Inferior parietal cortex (tissue), 1 donor: ENCODE measurements around the gene SMIM45.
A peak's percentile ranks its signal among the peaks of the same experiment; 100 is the strongest.

Experiments
- DNase-seq: peaks from one replicate; pipeline ENCODE4 v3.0.0-alpha.2; 2016; ENCODE audit errors: extremely low spot score

Gene SMIM45

GRCh38 chr22:41951898-41952474 is at the start of gene SMIM45:
Gene SMIM45, plus strand, starts transcription at chr22:41952150.
- peak; percentile 90 for DNase-seq

- DNase-seq: no peak
Observed at GRCh38 chr22:41902932-41903421, 49.0 kb upstream of the SMIM45 start.

DNA sequence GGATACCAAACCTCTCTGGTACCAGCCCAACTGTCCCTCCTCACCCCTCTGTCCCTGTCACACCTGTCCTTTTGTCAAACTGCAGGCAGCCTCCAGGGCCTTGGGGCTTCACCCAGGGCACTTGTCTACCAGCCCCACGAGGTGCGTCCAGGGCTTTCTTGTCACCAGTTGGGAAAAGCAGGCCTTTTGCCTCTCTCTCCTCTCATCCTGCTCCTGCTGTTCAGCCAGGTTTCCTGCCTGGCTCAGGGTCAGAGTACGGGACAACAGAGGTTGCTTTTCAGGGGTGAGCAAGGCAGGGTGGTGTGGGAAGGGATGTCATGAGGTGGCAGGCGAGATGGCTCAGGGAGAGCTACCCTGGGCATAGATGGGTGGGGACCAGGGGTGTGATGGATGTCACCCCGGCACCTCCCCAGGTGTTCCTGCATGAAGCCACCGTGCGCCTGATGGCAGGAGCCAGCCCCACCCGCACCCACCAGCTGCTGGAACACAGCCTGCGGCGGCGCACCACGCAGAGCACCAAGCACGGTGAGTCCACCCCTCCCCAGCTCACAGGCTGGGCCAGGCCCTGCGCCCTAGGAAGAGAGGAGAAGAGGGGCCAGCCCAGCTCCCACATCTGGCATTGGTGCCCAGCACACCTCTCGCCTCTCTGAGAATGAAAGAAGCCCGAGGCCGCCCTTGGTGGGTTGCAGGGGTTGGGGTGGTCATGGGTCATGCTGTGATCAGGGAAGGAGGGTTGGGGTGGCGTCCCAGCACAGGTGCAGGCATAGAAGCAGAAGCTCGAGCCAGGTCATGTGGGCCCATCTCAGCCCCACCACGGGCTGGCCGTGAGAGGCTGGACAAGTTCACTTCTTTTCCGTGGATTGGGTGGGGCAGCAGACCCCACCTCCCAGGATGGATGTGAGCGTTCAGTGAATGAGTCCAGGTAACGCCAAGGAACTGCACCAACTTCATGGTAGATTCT is 47.2 kb upstream of the SMIM45 start:
- DNase-seq: no peak

DNA sequence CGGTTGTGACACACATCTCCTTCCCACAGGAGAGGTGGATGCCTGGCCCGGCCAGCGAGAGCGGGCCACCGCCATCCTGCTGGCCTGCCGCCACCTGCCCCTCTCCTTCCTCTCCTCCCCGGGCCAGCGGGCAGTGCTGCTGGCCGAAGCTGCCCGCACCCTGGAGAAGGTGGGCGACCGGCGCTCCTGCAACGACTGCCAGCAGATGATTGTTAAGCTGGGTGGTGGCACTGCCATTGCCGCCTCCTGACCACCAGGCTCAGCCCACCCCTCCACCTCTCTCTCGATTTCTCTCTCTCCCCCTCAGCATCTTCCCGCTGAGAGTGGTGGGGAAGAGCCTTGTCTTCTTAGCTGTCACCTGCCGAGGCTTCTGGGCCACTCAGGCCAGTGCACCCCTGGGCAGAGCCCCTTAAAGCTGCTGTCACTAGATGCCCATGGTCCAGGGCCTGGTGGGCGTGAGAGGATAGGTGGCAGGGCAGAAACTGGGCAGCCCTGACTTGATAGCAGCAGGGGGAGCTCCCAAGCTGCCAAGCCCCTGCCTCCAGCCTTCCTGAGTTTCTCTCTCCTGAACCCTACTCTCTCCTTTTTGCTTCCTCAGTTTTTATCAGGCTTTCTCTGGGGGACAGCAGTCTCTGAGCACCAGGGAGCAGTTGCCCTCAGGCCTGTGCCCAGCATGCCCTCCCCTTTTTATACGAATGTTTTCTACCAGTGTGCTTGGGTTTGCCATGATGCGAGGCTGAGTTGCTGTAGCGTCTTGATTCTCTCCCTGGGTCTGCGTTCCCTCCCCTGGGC is 46.3 kb upstream of the SMIM45 start:
- no peak for DNase-seq

DNA sequence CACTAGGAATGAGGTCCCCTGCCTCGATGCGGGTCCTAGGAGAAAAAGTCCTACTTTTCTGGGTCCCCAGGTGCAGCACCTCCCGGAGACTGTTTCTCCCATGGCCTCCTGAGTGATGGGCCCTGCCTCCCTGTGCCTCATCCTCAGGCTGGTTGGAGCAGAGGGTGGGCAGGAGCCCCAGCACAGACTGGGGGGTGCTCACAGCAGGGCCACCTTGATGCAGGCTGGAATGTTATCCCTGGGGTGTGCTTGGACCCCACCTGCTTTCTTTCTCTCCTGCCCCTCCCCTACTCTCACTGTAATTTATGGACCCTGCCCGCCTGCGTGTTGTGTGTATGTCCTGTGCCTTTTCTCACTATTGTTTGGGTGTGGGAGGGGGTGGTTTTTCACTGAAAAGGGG is 45.1 kb upstream of the SMIM45 start:
- DNase-seq: no peak

DNA sequence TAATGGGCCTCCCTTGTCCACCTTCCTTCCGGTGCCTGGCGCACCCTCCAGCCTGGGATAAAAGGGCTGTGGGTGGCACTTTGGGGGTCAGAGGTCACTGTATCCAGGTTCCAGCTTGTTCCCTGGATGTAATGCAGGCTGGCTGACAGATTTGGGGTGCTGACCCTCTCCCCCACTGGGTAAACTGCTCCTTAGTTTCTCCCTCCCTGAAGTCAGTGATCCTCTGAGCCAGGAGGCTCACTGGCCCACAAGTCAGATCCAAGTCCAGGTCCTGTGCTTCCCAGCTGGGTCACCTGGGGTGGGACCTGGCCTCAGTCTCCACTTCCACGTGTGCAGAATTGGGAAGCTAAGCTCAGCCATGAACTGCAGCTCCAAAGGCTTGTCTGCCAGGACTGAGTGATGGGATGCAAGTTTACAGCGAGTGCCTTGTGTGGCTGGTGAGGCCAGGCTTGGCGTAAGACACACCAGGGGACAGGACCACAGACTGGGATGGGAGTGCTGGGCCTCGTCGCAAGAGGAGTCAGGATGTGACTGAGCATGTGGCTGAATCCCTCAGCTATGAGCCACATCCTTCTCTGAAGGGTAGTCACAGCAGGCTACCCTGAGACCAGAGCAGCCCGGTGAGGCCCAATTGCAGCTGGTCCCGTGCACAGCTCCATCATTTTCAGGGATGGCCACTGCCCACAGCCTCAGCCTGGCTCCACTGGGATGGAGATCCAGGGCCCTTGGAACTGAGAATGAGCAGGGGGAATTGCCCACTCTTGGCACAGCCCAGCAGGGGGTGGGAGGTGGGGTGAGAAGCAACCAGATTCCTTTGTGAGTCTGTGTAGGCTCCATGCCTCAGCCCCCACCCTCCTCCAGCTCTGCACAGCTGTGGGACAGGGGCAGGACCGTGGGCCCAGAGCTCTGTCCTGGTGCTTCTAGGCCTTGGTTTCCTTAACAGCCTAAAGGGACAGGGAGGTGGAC is 44.2 kb upstream of the SMIM45 start:
- DNase-seq: no peak

GRCh38 chr22:41908411-41909309 is 43.3 kb upstream of the SMIM45 start:
- DNase-seq: no peak

DNA sequence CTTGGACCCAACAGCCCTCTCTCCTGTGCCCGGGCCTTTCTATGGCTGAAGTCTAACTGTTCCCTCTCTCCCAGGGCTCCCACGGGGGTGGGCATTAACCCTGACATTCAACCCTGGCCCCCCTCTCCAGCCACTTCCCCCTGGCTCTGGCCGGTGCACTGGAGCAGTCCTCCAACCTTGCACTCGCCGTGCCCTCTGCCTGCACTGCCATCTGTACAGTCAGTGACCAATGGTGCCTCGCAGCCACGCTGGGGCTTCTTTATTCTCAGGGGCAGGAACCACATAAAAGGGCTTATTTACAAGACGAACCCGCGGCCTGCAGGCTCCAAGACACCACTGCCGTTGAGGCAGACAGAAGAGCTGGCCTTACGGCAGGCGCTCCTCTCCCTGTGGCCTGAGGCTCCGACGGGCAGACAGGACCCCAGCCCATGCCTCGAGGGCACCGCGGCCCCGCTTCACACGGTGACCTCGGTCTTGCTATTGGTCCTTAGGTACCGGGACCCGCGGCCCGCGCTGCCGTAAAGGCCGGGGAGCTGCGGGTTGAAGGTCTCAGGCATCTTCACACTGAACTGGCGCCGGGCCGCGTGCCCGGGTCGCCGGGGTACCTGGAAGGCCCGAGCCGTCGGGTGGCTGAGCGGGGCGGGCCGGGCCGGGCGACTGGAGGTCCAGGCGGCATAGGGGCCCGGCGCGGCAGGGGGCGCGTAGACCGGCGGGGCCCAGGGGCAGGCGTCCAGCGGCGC is 42.5 kb upstream of the SMIM45 start:
- no peak for DNase-seq

- DNase-seq: peak; percentile 42
Observed at GRCh38 chr22:41910050-41911000, 41.6 kb upstream of the SMIM45 start.

- no peak for DNase-seq
Observed at GRCh38 chr22:41911001-41911611, 40.8 kb upstream of the SMIM45 start.

GRCh38 chr22:41912338-41913039 is 39.5 kb upstream of the SMIM45 start:
- DNase-seq: no peak

DNA sequence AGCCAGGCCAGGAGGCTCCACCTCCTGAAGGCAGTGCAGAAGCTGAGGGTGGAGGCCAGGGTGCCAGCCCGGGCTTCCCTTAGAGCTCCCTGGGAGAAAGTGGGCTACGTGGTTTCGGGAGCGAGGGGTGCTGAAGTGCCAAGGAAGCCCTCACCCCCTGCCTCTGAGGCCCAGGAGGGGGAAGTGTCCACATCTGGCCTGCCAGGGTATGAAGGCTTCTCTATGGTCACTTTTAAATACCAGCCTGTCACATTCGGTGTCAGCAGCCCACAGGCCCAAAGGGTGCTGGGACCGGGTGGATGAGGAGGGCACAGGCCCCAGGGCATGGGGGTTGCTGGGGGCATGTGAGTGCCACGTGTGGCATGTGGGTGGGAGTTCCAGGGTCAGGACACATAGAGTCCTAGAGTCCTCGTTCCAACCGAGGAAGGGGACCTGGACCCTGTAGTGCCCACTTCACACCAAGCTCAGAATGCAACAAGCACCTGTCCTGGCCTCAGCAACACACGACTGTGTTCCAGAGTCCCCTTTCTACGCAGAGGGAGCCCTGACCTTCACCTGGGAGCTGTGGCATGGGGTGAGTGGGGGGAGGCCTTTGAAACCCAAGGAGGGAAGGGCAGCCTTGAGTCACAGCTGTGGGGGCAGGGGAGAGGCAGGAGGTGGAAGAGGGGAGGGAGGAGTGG is 38.8 kb upstream of the SMIM45 start:
- no peak for DNase-seq

- DNase-seq: no peak
Observed at GRCh38 chr22:41913842-41914534, 38.0 kb upstream of the SMIM45 start.

- DNase-seq: no peak
Observed at GRCh38 chr22:41914611-41915034, 37.3 kb upstream of the SMIM45 start.

DNA sequence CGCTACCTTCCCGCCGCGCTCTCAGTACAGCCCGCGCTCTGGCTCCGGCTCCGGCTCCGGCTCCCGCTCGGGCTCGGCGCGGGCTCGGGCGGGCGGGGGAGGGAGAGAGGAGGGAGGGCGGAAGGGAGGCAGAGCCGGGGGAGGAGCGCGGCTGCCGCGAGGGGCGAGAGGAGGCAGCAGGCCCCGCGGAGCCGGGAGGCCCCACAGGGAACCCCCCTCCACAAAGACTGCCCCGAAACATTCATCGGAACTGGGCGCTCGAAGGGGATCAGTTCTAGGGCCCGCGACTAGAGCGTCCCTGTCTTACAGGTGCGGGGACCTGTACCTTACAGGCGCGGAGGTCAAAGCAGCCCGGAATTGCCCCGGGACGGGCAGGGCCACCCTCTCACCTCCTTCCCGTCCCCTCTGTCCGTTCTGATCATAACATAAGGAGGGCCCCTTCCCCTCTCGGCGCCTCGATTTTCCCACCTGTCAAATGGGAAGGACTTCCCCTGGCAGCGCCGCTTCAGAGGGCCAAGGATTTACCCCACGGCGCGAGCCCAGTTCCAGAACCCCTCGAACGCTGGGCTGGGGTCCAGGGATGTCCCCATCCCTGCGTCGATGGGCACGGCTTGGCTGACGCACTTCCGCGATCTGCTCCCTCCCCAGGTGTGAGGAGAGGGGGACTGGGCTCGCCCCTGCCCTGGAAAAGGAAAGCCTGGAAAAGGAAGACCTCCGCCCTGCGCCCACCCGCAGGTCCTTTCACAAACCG is 36.7 kb upstream of the SMIM45 start, which contains the start of gene SHISA8:
SHISA8 (minus strand) TSS at position 40 of the 751 bp plus-strand sequence. CDS start 407 bp downstream, outside the sequence.
- no peak for DNase-seq
